ENCODE results near the gene SLC22A15.
"Not testable (repeated sequence)": the region's sequence is repeated elsewhere in the genome, so short reads cannot be mapped to it uniquely, and the experiment has no call there.

SLC22A15 gene

DNA sequence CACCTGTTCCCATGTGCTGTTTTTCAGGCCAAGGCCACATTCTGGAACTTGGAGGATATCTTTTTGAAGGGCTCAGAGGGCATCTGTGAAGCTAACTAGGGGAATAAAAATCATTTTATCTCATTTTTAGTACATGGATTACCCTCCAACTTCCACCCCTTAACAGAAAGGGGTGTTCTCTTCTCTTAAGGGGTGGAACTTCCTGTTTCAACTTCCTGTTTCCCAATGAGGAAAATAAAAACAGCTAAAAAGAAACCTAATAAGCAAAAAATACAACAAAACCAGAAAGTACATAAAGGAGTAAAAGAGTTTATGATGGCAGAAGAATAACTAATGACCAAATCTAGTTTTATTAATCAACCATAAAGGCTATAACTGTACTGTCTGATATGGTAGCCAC, 24.8 kb upstream of the SLC22A15 start:
- TF ChIP-seq CTCF (IDR thresholded peaks at IDR 0.05; ENCODE audit: low read depth, low read length) = no peak

DNA sequence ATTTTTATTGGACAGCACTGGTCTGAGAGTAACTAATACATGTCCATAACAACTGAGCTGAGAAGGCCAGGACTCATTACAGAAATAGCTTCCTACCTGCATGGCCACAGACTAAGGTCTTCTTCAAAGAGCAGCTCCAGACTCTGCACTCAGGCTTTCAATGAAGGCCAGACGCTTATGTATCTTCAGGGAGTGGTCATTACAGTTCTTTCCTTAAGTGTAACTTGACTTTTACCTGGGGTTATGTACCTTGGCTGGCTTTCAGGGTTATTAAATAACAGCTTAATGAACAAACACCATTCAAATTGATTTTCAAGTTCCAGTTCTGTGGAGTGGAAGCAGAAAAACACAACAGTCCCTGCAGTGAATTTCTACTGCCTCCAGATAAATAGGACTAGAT, 23.8 kb upstream of the SLC22A15 start:
- DNase-seq (ENCODE audit: extremely low read depth, low read depth) = no peak
- TF ChIP-seq CTCF (IDR thresholded peaks at IDR 0.05; ENCODE audit: low read depth, low read length) = no peak

More for the DNA sequence above, 24.8 kb upstream of the SLC22A15 start:
- DNase-seq (ENCODE audit: extremely low read depth, low read depth) = no peak

DNA sequence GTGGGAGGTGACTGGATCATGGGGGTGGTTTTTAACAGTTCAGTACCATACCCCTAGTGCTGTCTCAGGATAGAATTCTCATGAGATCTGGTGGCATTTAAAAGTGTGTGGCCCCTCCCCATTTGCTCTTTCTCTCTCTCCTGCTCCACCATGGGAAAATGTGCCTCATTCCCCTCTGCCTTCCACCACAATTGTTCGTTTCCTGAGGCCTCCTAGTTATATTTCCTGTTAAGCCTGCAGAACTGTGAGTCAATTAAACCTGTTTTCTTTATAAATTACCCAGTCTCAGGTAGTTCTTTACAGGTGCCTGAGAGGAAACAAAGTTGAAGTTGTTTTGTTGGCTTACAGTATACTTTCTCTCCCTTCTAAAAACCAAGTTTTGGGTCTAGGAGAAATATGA, 23.1 kb upstream of the SLC22A15 start:
- no peak for TF ChIP-seq CTCF (IDR thresholded peaks at IDR 0.05; ENCODE audit: low read depth, low read length)
- no peak for DNase-seq (ENCODE audit: extremely low read depth, low read depth)

GRCh38 chr1:115954684-115955083, 21.6 kb upstream of the SLC22A15 start:
- TF ChIP-seq CTCF (IDR thresholded peaks at IDR 0.05; ENCODE audit: low read depth, low read length) = no peak
- DNase-seq (ENCODE audit: extremely low read depth, low read depth) = no peak

GRCh38 chr1:115955228-115955627, 21.1 kb upstream of the SLC22A15 start:
- DNase-seq (ENCODE audit: extremely low read depth, low read depth) = no peak
- TF ChIP-seq CTCF (IDR thresholded peaks at IDR 0.05; ENCODE audit: low read depth, low read length) = no peak

GRCh38 chr1:115958866-115959265, 17.4 kb upstream of the SLC22A15 start:
- TF ChIP-seq CTCF (IDR thresholded peaks at IDR 0.05; ENCODE audit: low read depth, low read length) = no peak

DNA sequence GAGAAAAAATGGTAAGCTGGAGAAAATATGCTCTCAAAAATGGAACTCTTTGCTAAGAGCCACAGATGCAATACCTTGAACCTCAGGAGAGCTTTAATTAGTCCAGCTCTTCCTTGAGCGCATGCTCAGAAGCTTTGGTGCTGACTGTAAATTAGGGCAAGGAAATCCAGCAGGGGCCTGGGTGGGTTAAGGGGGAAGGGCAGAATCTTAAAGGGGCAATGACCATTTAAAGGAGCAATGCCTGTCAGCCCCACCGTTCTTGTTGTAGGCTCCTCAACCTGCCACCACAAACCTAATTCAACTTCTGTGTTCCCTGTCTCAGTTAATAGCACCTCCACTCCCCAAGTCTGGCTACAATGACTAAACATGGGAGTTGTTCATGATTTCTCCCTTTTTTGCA, 6.8 kb upstream of the SLC22A15 start:
- no peak for DNase-seq (ENCODE audit: extremely low read depth, low read depth)
- no peak for TF ChIP-seq CTCF (IDR thresholded peaks at IDR 0.05; ENCODE audit: low read depth, low read length)

More at GRCh38 chr1:115958866-115959265, 17.4 kb upstream of the SLC22A15 start:
- DNase-seq (ENCODE audit: extremely low read depth, low read depth) = no peak

DNA sequence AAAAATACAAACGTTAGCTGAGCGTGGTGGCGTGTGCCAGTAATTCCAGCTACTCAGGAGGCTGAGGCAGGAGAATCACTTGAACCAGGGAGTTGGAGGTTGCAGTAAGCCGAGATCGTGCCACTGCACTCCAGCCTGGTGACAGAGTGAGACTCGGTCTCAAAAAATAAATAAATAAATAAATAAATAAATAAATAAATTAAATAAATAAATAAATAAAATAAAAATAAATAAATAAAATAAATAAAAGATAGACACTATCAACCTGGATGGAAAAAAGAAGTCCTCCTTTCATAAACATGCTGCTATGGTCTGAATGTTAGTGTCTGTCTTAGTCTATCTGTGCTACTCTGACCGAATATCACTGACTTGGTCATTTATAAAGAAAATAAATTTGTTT, 4.5 kb upstream of the SLC22A15 start:
- DNase-seq (ENCODE audit: extremely low read depth, low read depth) = not testable (repeated sequence)
